ENCODE measurements around the gene PTPRN. TPM values are rescaled to one million over a fixed set of nuclear protein-coding genes. Genes with fewer than 3 reads are reported as not detected.

The PTPRN gene
- total RNA-seq, 1 experiment from 2014 or later: 6.5 TPM

DNA sequence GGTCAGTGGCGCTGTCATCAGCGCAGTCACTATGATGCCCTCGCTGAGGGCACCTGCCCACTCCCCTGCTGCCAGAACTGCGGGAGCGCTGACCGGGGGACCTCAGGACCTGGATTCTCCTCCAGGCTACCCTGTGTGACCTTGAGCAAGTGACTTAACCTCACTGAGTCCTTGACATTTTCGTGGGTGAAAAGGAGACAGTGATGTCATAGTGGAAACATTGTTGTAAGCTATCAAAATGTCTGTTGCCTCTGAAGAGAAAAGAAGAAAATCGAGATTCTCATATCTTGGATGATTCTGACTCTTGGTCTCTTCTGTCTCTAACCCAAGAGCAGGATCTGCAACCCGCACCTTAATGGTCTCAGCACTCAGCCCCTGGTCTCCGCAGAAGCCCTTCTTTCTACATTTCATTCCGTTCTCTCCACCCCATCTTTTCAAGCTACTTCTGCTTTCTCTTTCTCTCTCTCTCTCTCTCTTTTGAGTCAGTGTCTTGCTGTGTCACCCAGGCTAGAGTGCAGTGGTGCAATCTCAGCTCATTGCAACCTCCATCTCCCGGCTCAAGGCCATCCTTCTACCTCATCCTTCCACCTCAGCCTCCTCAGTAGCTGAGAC is 54.5 kb downstream of the PTPRN start:
- Mint-ChIP-seq H3K4me3 (peak overlapping the region; percentile 14 to 69), H3K36me3 (ENCODE audit: insufficient read depth in 1 of 3, low read depth in 3 of 3) (peaks cover 9 to 12% (median 11%) of the 10 kb centered on the region in 3 experiments; a peak in 5 of 7 replicates), H3K9me3 (peaks cover 0 to 2% of the 10 kb centered on the region in 2 experiments; a peak in 3 of 5 replicates), H3K27ac (no peak overlapping the region; a peak in 1 of 7 replicates), H3K27me3 (ENCODE audit: low read depth) (peaks cover 82% of the 10 kb centered on the region), H3K4me1 (peaks cover 19 to 25% of the 10 kb centered on the region in 2 experiments)
- TF ChIP-seq, protein P1, sequence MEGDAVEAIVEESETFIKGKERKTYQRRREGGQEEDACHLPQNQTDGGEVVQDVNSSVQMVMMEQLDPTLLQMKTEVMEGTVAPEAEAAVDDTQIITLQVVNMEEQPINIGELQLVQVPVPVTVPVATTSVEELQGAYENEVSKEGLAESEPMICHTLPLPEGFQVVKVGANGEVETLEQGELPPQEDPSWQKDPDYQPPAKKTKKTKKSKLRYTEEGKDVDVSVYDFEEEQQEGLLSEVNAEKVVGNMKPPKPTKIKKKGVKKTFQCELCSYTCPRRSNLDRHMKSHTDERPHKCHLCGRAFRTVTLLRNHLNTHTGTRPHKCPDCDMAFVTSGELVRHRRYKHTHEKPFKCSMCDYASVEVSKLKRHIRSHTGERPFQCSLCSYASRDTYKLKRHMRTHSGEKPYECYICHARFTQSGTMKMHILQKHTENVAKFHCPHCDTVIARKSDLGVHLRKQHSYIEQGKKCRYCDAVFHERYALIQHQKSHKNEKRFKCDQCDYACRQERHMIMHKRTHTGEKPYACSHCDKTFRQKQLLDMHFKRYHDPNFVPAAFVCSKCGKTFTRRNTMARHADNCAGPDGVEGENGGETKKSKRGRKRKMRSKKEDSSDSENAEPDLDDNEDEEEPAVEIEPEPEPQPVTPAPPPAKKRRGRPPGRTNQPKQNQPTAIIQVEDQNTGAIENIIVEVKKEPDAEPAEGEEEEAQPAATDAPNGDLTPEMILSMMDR (conservative IDR thresholded peaks at IDR 0.05): no peak
- peaks cover 21% of the 10 kb centered on the region for H3K27me3 ChIP-seq (ENCODE audit: insufficient read depth, low read length)
- no peak overlapping the region for H3K4ac ChIP-seq (ENCODE audit: low read depth, low read length)
- H3K4me2 ChIP-seq (ENCODE audit: insufficient read depth, insufficient read length, low read length): peak overlapping the region; percentile 72
- no peak overlapping the region for H3K27ac ChIP-seq (ENCODE audit: insufficient read length, low read depth, low read length)
- no CpG with 5 or more reads among the region's 12 CpGs for WGBS (ENCODE audit: extremely low coverage, insufficient read length, low lambda C conversion rate)
- no peak overlapping the region for H4K8ac ChIP-seq (replicated peaks; ENCODE audit: insufficient read length, low read depth, low read length)
- no peak overlapping the region for H2BK120ac ChIP-seq (ENCODE audit: low read depth, low read length, poor library complexity, severe bottlenecking)
- H3K23me2 ChIP-seq (ENCODE audit: insufficient read length, low read depth, low read length, poor library complexity, severe bottlenecking): peaks cover 22% of the 10 kb centered on the region
- H3K18ac ChIP-seq (ENCODE audit: insufficient read length, low read depth, low read length): no peak overlapping the region
- no peak overlapping the region for H3K9ac ChIP-seq (ENCODE audit: extremely low read depth, insufficient read length, low read length)
- H2BK20ac ChIP-seq (ENCODE audit: low read depth, low read length, poor library complexity, severe bottlenecking): no peak overlapping the region
- H2BK15ac ChIP-seq (ENCODE audit: low read depth, low read length): no peak overlapping the region
- no peak overlapping the region for H2BK12ac ChIP-seq (ENCODE audit: insufficient read length, low read depth, low read length)
- H2AK5ac ChIP-seq (ENCODE audit: insufficient read length, low read length): no peak overlapping the region
- no peak overlapping the region for H4K5ac ChIP-seq (ENCODE audit: insufficient read length, low read depth, low read length)
- peaks cover 3% of the 10 kb centered on the region; the same call in 1 of the 2 replicates for H3K4me1 ChIP-seq (ENCODE audit: insufficient read depth, low read length)
- H4K91ac ChIP-seq (ENCODE audit: insufficient read length, low read depth, low read length): no peak overlapping the region
- H3K23ac ChIP-seq (ENCODE audit: insufficient read length, low read depth, low read length): no peak overlapping the region
- H3K79me1 ChIP-seq (ENCODE audit: insufficient read depth, low read depth, low read length, poor library complexity, severe bottlenecking): no peaks in the 10 kb centered on the region
- H3K56ac ChIP-seq (ENCODE audit: insufficient read length, low read depth, low read length): no peak overlapping the region
- no peak overlapping the region for H3T11ph ChIP-seq (ENCODE audit: low read length)
- H3K14ac ChIP-seq (ENCODE audit: insufficient read depth, low read length): no peak overlapping the region
- no peaks in the 10 kb centered on the region for H4K20me1 ChIP-seq (ENCODE audit: control insufficient read depth, insufficient read depth, insufficient read length)
- no peak overlapping the region for H2AFZ ChIP-seq (ENCODE audit: low read length)
- no peaks in the 10 kb centered on the region for H3K9me3 ChIP-seq (ENCODE audit: control insufficient read depth, low read depth, low read length)
- H3K79me2 ChIP-seq (ENCODE audit: insufficient read depth, low read length): no peaks in the 10 kb centered on the region
- DNase-seq: no peak
- no peak overlapping the region for H2BK5ac ChIP-seq (ENCODE audit: insufficient read length, low read length)

All from H9 (cell line).